ENCODE data around the gene NUP210. TPM values are rescaled to one million over a fixed set of nuclear protein-coding genes. Genes with fewer than 3 reads are reported as not detected.
"Not testable (repeated sequence)": the region's sequence is repeated elsewhere in the genome, so short reads cannot be mapped to it uniquely, and the experiment has no call there.

The NUP210 gene
- polyA plus RNA-seq, 1 of the 3 experiments (the other 2 are of a cell fraction) = 1.8 TPM

GRCh38 chr3:13378155-13378554 is 42.0 kb downstream of the NUP210 start:
- CTCF ChIA-PET = interaction anchor here (1.0 kb wide), 1 partner anchor 75 kb away, joined by 3 read pairs; no protein-coding TSS in a partner anchor
- H3K27ac ChIP-seq (ENCODE audit: low read depth in 2 of 2, low read length in 1 of 2) = no peak overlapping the region
- H3K9me2 ChIP-seq = no peaks in the 10 kb centered on the region
- 94% methylated on average over 5 of the region's 5 CpGs for WGBS (ENCODE audit: low lambda C conversion rate)
- no peaks in the 10 kb centered on the region for H3F3A ChIP-seq (replicated peaks; ENCODE audit: insufficient read depth)
- TF ChIP-seq CTCF (IDR thresholded peaks at IDR 0.05) (no peak), FOSL2 (IDR thresholded peaks at IDR 0.05; ENCODE audit: borderline replicate concordance, low read depth) (0 out of 2 replicates have a peak, but pooled peaks have one; percentile 24)
- H3K9ac ChIP-seq = no peak overlapping the region
- POLR2A ChIA-PET = no interaction called here
- H4K20me1 ChIP-seq (ENCODE audit: insufficient read depth) = no peaks in the 10 kb centered on the region
- no peak for DNase-seq
- no peaks in the 10 kb centered on the region for H3K79me2 ChIP-seq (ENCODE audit: insufficient read depth)
- no peaks in the 10 kb centered on the region for H3K36me3 ChIP-seq (replicated peaks in 1 of 2; ENCODE audit: control insufficient read depth in 1 of 2, insufficient read depth in 2 of 2, low read length in 1 of 2)
- no peak overlapping the region for H2AFZ ChIP-seq (ENCODE audit: low read depth)
- no peaks in the 10 kb centered on the region for H3K27me3 ChIP-seq (ENCODE audit: insufficient read depth)
- no peak overlapping the region for H3K4me2 ChIP-seq
- H3K9me3 ChIP-seq = no peaks in the 10 kb centered on the region
- H3K4me1 ChIP-seq (ENCODE audit: control insufficient read depth in 1 of 2, insufficient read depth in 2 of 2, low read depth in 1 of 2, low read length in 1 of 2) = peaks cover 0 to 9% of the 10 kb centered on the region in 2 experiments; a peak in 2 of 4 replicates
- H3K4me3 ChIP-seq (ENCODE audit: low read depth in 2 of 2, low read length in 1 of 2) = no peak overlapping the region

- WGBS (ENCODE audit: low lambda C conversion rate) = 75% methylated on average over 2 of the region's 2 CpGs
- H3K9ac ChIP-seq; H3K36me3 ChIP-seq (replicated peaks in 1 of 2; ENCODE audit: control insufficient read depth in 1 of 2, insufficient read depth in 2 of 2, low read length in 1 of 2); H3K9me2 ChIP-seq; H3K27ac ChIP-seq (ENCODE audit: low read depth in 2 of 2, low read length in 1 of 2); H3K9me3 ChIP-seq; POLR2A ChIA-PET; DNase-seq; H3K4me3 ChIP-seq (ENCODE audit: low read depth in 2 of 2, low read length in 1 of 2); H2AFZ ChIP-seq (ENCODE audit: low read depth); H4K20me1 ChIP-seq (ENCODE audit: insufficient read depth); H3K27me3 ChIP-seq (ENCODE audit: insufficient read depth); H3K79me2 ChIP-seq (ENCODE audit: insufficient read depth); H3K4me1 ChIP-seq (ENCODE audit: control insufficient read depth in 1 of 2, insufficient read depth in 2 of 2, low read depth in 1 of 2, low read length in 1 of 2); CTCF ChIA-PET; H3K4me2 ChIP-seq; H3F3A ChIP-seq (replicated peaks; ENCODE audit: insufficient read depth): not testable (repeated sequence)
Observed at GRCh38 chr3:13377741-13378140, 42.4 kb downstream of the NUP210 start.

GRCh38 chr3:13377021-13377420 is 43.1 kb downstream of the NUP210 start:
- Histone ChIP-seq H3K9me2 (no peaks in the 10 kb centered on the region), H3K4me3 (ENCODE audit: low read depth in 2 of 2, low read length in 1 of 2) (no peak overlapping the region), H2AFZ (ENCODE audit: low read depth) (no peak overlapping the region), H3K27me3 (ENCODE audit: insufficient read depth) (no peaks in the 10 kb centered on the region), H4K20me1 (ENCODE audit: insufficient read depth) (no peaks in the 10 kb centered on the region), H3K36me3 (replicated peaks in 1 of 2; ENCODE audit: control insufficient read depth in 1 of 2, insufficient read depth in 2 of 2, low read length in 1 of 2) (no peaks in the 10 kb centered on the region), H3F3A (replicated peaks; ENCODE audit: insufficient read depth) (no peaks in the 10 kb centered on the region), H3K9me3 (no peaks in the 10 kb centered on the region), H3K4me1 (ENCODE audit: control insufficient read depth in 1 of 2, insufficient read depth in 2 of 2, low read depth in 1 of 2, low read length in 1 of 2) (peaks cover 0 to 9% of the 10 kb centered on the region in 2 experiments; a peak in 2 of 4 replicates), H3K4me2 (no peak overlapping the region), H3K79me2 (ENCODE audit: insufficient read depth) (no peaks in the 10 kb centered on the region), H3K27ac (ENCODE audit: low read depth in 2 of 2, low read length in 1 of 2) (no peak overlapping the region), H3K9ac (no peak overlapping the region)
- POLR2A ChIA-PET = interaction anchor here (0.6 kb wide), 1 partner anchor 13 kb away, joined by 3 read pairs; no protein-coding TSS in a partner anchor
- CTCF ChIA-PET = interaction anchor here (1.0 kb wide), 1 partner anchor 12 kb away, joined by 3 read pairs; no protein-coding TSS in a partner anchor
- no peak for DNase-seq
- 90% methylated on average over 8 of the region's 14 CpGs for WGBS (ENCODE audit: low lambda C conversion rate)
- no peak for TF ChIP-seq ELF1 (IDR thresholded peaks at IDR 0.05)
- no peak for TF ChIP-seq CHD2 (IDR thresholded peaks at IDR 0.05; ENCODE audit: low read length, partially characterized antibody)
- no peak for TF ChIP-seq FOXJ3 (CRISPR knock-in tag; IDR thresholded peaks at IDR 0.05)
- TF ChIP-seq PBX3 (IDR thresholded peaks at IDR 0.05) = no peak
- no peak for TF ChIP-seq FOSL2 (IDR thresholded peaks at IDR 0.05; ENCODE audit: borderline replicate concordance, low read depth)
- no peak for TF ChIP-seq NRF1 (IDR thresholded peaks at IDR 0.05; ENCODE audit: low read depth, low read length)
- no peak for TF ChIP-seq RAD21 (IDR thresholded peaks at IDR 0.05; ENCODE audit: low read length)
- no peak for TF ChIP-seq GABPA (IDR thresholded peaks at IDR 0.05; ENCODE audit: low read depth)
- TF ChIP-seq EP300 (IDR thresholded peaks at IDR 0.05; ENCODE audit: borderline replicate concordance in 1 of 2, low read depth in 1 of 2, low read length in 1 of 2) = no peak
- no peak for TF ChIP-seq ZBTB33 (IDR thresholded peaks at IDR 0.05; ENCODE audit: borderline replicate concordance, low read depth)
- TF ChIP-seq RCOR1 (IDR thresholded peaks at IDR 0.05; ENCODE audit: low read length) = no peak
- TF ChIP-seq IRF3 (IDR thresholded peaks at IDR 0.05; ENCODE audit: low read depth, low read length) = no peak
- no peak for TF ChIP-seq SIN3A (IDR thresholded peaks at IDR 0.05; ENCODE audit: borderline replicate concordance, low read depth, low read length)
- no peak for TF ChIP-seq TEAD4 (IDR thresholded peaks at IDR 0.05; ENCODE audit: borderline replicate concordance, insufficient read depth)

Measured in SK-N-SH (cell line).